HG03066 (cell line): ENCODE measurements around the gene TRPC1.
A peak's percentile ranks its signal among the peaks of the same experiment; 100 is the strongest.
"Not testable (repeated sequence)": the region's sequence is repeated elsewhere in the genome, so short reads cannot be mapped to it uniquely, and the experiment has no call there.

Experiments
- ATAC-seq: cut with Tn5 transposase; IDR thresholded peaks from one replicate; pipeline ENCODE4 v1.9.1; 2021; ENCODE audit warnings: low read depth; ENCODE audit not compliant: unreplicated experiment

The TRPC1 gene

GRCh38 chr3:142723968-142724681, at the start of gene TRPC1:
TSS of gene TRPC1 (plus strand) at chr3:142724034. CDS start at chr3:142724560, 526 bp downstream.
- ATAC-seq, result peak; percentile 92

GRCh38 chr3:142676151-142676550, 47.7 kb upstream of the TRPC1 start:
- no peak for ATAC-seq

- ATAC-seq, result no peak
Measured at GRCh38 chr3:142680710-142681109, 43.1 kb upstream of the TRPC1 start.

- ATAC-seq, result no peak
Measured at GRCh38 chr3:142690613-142691012, 33.2 kb upstream of the TRPC1 start.

GRCh38 chr3:142691527-142691926, 32.3 kb upstream of the TRPC1 start:
- no peak for ATAC-seq

GRCh38 chr3:142693136-142693853, 30.5 kb upstream of the TRPC1 start:
- no peak for ATAC-seq

- ATAC-seq, result no peak
Measured at GRCh38 chr3:142694225-142694624, 29.6 kb upstream of the TRPC1 start.

- ATAC-seq, result no peak
Measured at GRCh38 chr3:142705198-142705597, 18.6 kb upstream of the TRPC1 start.

GRCh38 chr3:142706321-142707127, 17.3 kb upstream of the TRPC1 start:
- no peak for ATAC-seq

- ATAC-seq, result no peak
Measured at GRCh38 chr3:142709207-142709606, 14.6 kb upstream of the TRPC1 start.

GRCh38 chr3:142714882-142715281, 9.0 kb upstream of the TRPC1 start:
- ATAC-seq, result not testable (repeated sequence)

GRCh38 chr3:142716102-142716501, 7.7 kb upstream of the TRPC1 start:
- no peak for ATAC-seq

GRCh38 chr3:142723665-142723967, 218 bp upstream of the TRPC1 start:
- ATAC-seq, result no peak

- ATAC-seq, result no peak
Measured at GRCh38 chr3:142724682-142725356, 985 bp downstream of the TRPC1 start.

GRCh38 chr3:142725357-142725739, 1.5 kb downstream of the TRPC1 start:
- no peak for ATAC-seq

- ATAC-seq, result no peak
Measured at GRCh38 chr3:142726017-142726416, 2.2 kb downstream of the TRPC1 start.

- ATAC-seq, result no peak
Measured at GRCh38 chr3:142732066-142732465, 8.2 kb downstream of the TRPC1 start.

- no peak for ATAC-seq
Measured at GRCh38 chr3:142734834-142735233, 11.0 kb downstream of the TRPC1 start.

- ATAC-seq, result no peak
Measured at GRCh38 chr3:142735462-142735861, 11.6 kb downstream of the TRPC1 start.

- ATAC-seq, result no peak
Measured at GRCh38 chr3:142738396-142738795, 14.6 kb downstream of the TRPC1 start.

- no peak for ATAC-seq
Measured at GRCh38 chr3:142746646-142747045, 22.8 kb downstream of the TRPC1 start.
